GM10248 (cell line): ENCODE data around the gene NDUFS8.

Experiments used
- CTCF ChIA-PET: fragments of 300-600 bp; sonication (Branson Sonifier 250); formaldehyde crosslinking; extraction: SDS; loops from one replicate; lab custom pipeline; 2021; ENCODE audit warnings: antibody characterized with exemption; lab: Yijun Ruan, JAX
- POLR2A ChIA-PET: fragments of 350-650 bp; sonication (Branson Sonifier 250); formaldehyde crosslinking; extraction: SDS; loops from one replicate; lab custom pipeline; 2020; ENCODE audit warnings: antibody characterized with exemption; lab: Yijun Ruan, JAX
- DNase-seq: peaks from one replicate; pipeline ENCODE4 v3.0.0; 2012; ENCODE audit errors: extremely low spot score
- CTCF ChIP-seq: IDR thresholded peaks from 2 replicates; pipeline ENCODE4 v1.5.1; 2012; ENCODE audit warnings: mild to moderate bottlenecking, low read depth; ENCODE audit errors: extremely low read depth, missing control alignments, control extremely low read depth

NDUFS8 gene

GRCh38 chr11:68025047-68025446, 5.4 kb upstream of the NDUFS8 start:
- POLR2A ChIA-PET = no interaction called here
- TF ChIP-seq CTCF = peak; percentile 1
- no peak for DNase-seq
- CTCF ChIA-PET = no interaction called here

GRCh38 chr11:68026391-68027105, 3.9 kb upstream of the NDUFS8 start:
- ChIA-PET POLR2A (no interaction called here), CTCF (interaction anchor here (1.3 to 1.5 kb wide), 2 partner anchors 21 to 71 kb away, joined by 3 to 4 read pairs; no protein-coding TSS in a partner anchor)
- DNase-seq = no peak
- TF ChIP-seq CTCF = no peak

- POLR2A ChIA-PET = no interaction called here
- CTCF ChIA-PET = interaction anchor here (1.5 kb wide), 1 partner anchor 72 kb away, joined by 4 read pairs; no protein-coding TSS in a partner anchor
- no peak for DNase-seq
- no peak for TF ChIP-seq CTCF
Observed at GRCh38 chr11:68027667-68028066, 2.8 kb upstream of the NDUFS8 start.

GRCh38 chr11:68028802-68029545, 1.5 kb upstream of the NDUFS8 start:
- CTCF ChIA-PET = interaction anchor here (1.4 kb wide), 1 partner anchor 181 kb away, joined by 3 read pairs; no protein-coding TSS in a partner anchor
- no peak for TF ChIP-seq CTCF
- POLR2A ChIA-PET = no interaction called here
- DNase-seq = no peak

GRCh38 chr11:68031144-68031464, 623 bp downstream of the NDUFS8 start:
- CTCF ChIA-PET = interaction anchor here (1.8 kb wide), 1 partner anchor 11 kb away, joined by 4 read pairs; no protein-coding TSS in a partner anchor
- POLR2A ChIA-PET = no interaction called here
- no peak for DNase-seq
- no peak for TF ChIP-seq CTCF

GRCh38 chr11:68032003-68032402, 1.5 kb downstream of the NDUFS8 start:
- no peak for TF ChIP-seq CTCF
- no peak for DNase-seq
- POLR2A ChIA-PET = no interaction called here
- CTCF ChIA-PET = no interaction called here
